ENCODE measurements around the gene MCEE. TPM values are rescaled to one million over a fixed set of nuclear protein-coding genes. Genes with fewer than 3 reads are reported as not detected.
"Not testable (repeated sequence)": the region's sequence is repeated elsewhere in the genome, so short reads cannot be mapped to it uniquely, and the experiment has no call there.

MCEE gene
- total RNA-seq, 1 donor from 2014 or later = 12.2 TPM

DNA sequence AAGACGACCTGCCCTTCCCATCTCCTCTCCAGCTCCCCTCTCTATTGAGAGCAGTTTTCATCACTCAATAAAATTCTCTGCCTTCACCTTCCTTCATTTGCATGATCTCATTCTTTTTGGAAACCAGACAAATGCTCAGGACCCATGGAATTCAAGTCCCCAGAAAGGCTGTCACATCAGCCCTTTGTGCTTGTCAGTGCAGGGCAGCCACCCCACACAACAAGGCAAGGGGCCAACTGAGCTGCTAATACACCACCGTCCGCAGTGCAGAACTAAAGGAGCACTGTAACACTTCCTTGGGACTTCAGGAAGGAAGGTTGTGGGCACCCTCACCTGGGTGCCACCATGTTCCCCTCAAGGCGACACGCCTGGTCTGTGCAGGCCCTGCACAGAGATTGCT lies 26.2 kb downstream of the MCEE start:
- intact Hi-C loops (cut with micrococcal nuclease) = no loop called here
- ATAC-seq (ENCODE audit: low read depth) (no peak), DNase-seq (no peak)
- H3K27ac Mint-ChIP-seq = no peak overlapping the region
- no peaks in the 10 kb centered on the region for H3K27me3 Mint-ChIP-seq
- no peaks in the 10 kb centered on the region for H3K4me1 Mint-ChIP-seq
- peaks cover under 1% of the 10 kb centered on the region for H3K36me3 Mint-ChIP-seq (ENCODE audit: low read depth)
- H3K9me3 Mint-ChIP-seq = peaks cover 3% of the 10 kb centered on the region
- ChIA-PET POLR2A (no interaction called here), CTCF (no interaction called here)
- no peak overlapping the region for H3K4me3 Mint-ChIP-seq
- TF ChIP-seq, protein P1, sequence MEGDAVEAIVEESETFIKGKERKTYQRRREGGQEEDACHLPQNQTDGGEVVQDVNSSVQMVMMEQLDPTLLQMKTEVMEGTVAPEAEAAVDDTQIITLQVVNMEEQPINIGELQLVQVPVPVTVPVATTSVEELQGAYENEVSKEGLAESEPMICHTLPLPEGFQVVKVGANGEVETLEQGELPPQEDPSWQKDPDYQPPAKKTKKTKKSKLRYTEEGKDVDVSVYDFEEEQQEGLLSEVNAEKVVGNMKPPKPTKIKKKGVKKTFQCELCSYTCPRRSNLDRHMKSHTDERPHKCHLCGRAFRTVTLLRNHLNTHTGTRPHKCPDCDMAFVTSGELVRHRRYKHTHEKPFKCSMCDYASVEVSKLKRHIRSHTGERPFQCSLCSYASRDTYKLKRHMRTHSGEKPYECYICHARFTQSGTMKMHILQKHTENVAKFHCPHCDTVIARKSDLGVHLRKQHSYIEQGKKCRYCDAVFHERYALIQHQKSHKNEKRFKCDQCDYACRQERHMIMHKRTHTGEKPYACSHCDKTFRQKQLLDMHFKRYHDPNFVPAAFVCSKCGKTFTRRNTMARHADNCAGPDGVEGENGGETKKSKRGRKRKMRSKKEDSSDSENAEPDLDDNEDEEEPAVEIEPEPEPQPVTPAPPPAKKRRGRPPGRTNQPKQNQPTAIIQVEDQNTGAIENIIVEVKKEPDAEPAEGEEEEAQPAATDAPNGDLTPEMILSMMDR (IDR thresholded peaks at IDR 0.05) = no peak

DNA sequence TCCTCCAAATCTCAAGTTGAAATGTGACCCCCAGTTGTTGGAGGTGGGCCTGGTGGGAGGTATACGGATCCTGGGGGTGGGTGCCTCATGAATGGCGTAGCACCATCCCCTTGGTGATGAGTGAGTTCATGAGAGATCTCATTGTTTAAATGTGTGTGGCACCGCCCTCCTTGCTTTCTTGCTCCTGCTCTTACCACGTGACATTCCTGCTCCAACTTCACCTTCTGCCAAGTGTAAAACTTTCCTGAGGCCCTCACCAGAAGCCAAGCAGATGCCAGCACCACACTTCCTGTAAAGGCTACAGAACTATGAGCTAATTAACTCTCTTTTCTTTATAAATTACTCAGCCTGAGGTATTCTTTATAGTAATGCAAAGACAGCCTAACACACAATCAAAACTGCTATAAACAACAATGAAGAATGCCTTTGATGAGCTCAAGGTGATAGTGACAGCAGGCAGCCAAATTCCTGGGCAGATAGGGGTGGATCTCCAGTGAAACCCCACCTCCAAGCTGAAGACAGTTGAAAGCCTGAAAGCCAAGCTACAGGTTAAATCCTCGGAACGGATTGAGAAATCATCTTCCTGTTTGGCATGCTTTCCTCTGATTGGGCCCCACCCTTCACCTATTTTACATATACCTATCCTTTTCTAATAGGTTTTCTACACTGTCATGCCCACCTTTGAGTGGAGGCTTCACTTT lies 26.9 kb downstream of the MCEE start:
- DNase-seq (no peak), ATAC-seq (ENCODE audit: low read depth) (no peak)
- H3K27ac Mint-ChIP-seq = no peak overlapping the region
- CTCF ChIA-PET = interaction anchor here (3.6 kb wide), 1 partner anchor 31 kb away, joined by 22 read pairs; no protein-coding TSS in a partner anchor
- H3K4me3 Mint-ChIP-seq = no peak overlapping the region
- H3K27me3 Mint-ChIP-seq = no peaks in the 10 kb centered on the region
- no peaks in the 10 kb centered on the region for H3K4me1 Mint-ChIP-seq
- intact Hi-C loops (cut with micrococcal nuclease) = no loop called here
- H3K9me3 Mint-ChIP-seq = peaks cover 3% of the 10 kb centered on the region
- no peaks in the 10 kb centered on the region for H3K36me3 Mint-ChIP-seq (ENCODE audit: low read depth)
- TF ChIP-seq, protein P1 (IDR thresholded peaks at IDR 0.05) = no peak
- POLR2A ChIA-PET = no interaction called here

DNA sequence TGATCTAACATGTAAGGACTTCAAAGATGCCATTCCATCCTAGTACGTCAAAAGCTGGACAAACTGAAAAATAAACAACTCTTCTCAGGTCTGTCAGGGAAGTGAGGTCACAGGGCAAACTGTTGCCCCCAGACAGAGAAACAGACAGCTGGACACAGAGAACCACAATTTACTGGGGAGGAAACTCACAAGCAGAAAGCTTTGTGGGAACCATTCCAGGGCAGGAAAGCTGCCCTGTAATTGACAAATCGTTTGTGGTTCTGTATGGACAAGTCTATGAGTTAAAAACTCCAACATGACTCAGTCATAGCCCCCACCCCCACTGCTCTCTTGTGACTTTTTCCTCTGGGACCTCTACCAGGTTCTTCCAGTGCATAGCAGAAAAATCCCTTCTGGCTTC lies 28.4 kb downstream of the MCEE start:
- ChIA-PET CTCF (interaction anchor here (2.2 to 3.6 kb wide), 3 partner anchors 28 to 53 kb away, joined by 5 to 22 read pairs (median 12); partner anchors contain the start of genes MCEE and MPHOSPH10), POLR2A (interaction anchor here (0.9 kb wide), 1 partner anchor 33 kb away, joined by 3 read pairs; the partner anchor contains the start of gene NAGK)
- ATAC-seq (ENCODE audit: low read depth) (no peak), DNase-seq (no peak)
- H3K27me3 Mint-ChIP-seq = no peaks in the 10 kb centered on the region
- intact Hi-C loops (cut with micrococcal nuclease) = no loop called here
- TF ChIP-seq, protein P1 (IDR thresholded peaks at IDR 0.05) = no peak
- H3K4me1 Mint-ChIP-seq = no peaks in the 10 kb centered on the region
- H3K36me3 Mint-ChIP-seq (ENCODE audit: low read depth) = no peaks in the 10 kb centered on the region
- peaks cover 3% of the 10 kb centered on the region for H3K9me3 Mint-ChIP-seq
- no peak overlapping the region for H3K4me3 Mint-ChIP-seq
- H3K27ac Mint-ChIP-seq = no peak overlapping the region

DNA sequence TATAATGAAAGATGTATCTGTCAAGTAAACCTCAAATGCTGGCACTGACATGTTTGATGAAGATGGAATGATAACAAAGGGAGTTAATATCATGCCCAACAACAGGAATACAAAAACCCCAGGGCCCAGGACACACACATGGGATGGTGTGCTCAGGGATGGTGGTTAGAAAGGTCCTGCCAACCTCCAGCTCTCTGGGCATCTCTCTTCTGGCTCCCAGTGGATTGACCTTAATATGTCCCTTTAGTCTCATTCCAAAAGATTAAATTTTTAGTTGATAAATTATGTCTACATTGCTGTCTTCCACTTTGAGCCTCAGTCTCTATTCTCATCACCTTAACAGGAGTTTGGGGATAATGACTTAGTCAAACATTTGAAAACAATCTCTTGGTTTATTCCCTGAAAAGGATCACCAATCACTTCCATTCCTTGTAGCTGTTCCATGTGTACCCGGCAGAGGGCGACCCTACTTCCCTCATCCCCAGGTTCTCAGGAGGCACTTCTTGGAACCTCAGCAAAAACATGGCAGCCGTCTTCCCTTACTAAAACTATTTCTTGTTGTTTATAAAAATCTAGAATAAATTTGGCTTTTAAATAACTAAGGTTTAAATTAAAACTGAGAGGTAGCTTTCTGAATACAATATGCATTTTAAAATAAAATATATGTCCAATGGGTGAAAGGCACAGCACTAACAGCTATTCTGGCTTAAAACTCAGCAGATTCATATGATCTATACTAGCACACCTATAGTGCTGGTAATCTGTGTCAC lies 29.6 kb downstream of the MCEE start:
- H3K4me3 Mint-ChIP-seq = no peak overlapping the region
- ATAC-seq (ENCODE audit: low read depth) (no peak), DNase-seq (no peak)
- intact Hi-C loops (cut with micrococcal nuclease) = loop anchor here (1.0 kb wide), 2 partner anchors 51 to 182 kb away; no protein-coding TSS in a partner anchor
- TF ChIP-seq, protein P1 (IDR thresholded peaks at IDR 0.05) = no peak
- no peaks in the 10 kb centered on the region for H3K36me3 Mint-ChIP-seq (ENCODE audit: low read depth)
- ChIA-PET POLR2A (interaction anchor here (1.0 kb wide), 1 partner anchor 32 kb away, joined by 10 read pairs; the partner anchor contains the start of gene NAGK), CTCF (interaction anchor here (0.9 to 3.6 kb wide), 7 partner anchors 10 to 55 kb away, joined by 3 to 22 read pairs (median 8); partner anchors contain the start of genes MCEE, MPHOSPH10 and NAGK)
- H3K27ac Mint-ChIP-seq = no peak overlapping the region
- peaks cover under 1% of the 10 kb centered on the region for H3K9me3 Mint-ChIP-seq
- H3K27me3 Mint-ChIP-seq = no peaks in the 10 kb centered on the region
- H3K4me1 Mint-ChIP-seq = no peaks in the 10 kb centered on the region

DNA sequence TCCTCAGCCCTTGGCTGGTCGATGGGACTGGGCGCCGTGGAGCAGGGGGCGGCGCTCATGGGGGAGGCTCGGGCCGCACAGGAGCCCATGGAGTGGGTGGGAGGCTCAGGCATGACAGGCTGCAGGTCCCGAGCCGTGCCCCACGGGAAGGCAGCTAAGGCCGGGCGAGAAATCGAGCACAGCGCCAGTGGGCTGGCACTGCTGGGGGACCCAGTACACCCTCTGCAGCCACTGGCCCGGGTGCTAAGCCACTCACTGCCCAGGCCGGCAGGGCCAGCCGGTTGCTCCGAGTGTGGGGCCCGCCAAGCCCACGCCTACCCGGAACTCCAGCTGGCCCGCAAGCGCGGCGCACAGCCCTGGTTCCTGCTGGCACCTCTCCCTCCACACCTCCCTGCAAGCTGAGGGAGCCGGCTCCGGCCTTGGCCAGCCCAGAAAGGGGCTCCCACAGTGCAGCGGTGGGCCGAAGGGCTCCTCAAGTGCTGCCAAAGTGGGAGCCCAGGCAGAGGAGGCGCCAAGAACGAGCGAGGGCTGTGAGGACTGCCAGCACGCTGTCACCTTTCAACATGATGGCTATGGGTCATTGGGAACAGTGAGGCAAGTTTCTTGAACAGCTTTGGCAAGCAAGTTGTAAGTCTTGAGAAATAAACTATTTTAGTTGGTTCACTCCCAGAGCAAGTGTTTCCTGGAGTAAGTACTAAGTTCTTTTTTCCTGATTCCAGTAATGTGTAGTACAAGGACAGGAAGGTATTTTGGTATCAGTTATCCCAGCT lies 37.4 kb downstream of the MCEE start:
- POLR2A ChIA-PET; H3K4me1 Mint-ChIP-seq; intact Hi-C loops (cut with micrococcal nuclease); H3K9me3 Mint-ChIP-seq; DNase-seq; CTCF ChIA-PET; ATAC-seq (ENCODE audit: low read depth); H3K36me3 Mint-ChIP-seq (ENCODE audit: low read depth); H3K4me3 Mint-ChIP-seq; H3K27ac Mint-ChIP-seq: not testable (repeated sequence)
- H3K27me3 Mint-ChIP-seq = peaks cover 23% of the 10 kb centered on the region

DNA sequence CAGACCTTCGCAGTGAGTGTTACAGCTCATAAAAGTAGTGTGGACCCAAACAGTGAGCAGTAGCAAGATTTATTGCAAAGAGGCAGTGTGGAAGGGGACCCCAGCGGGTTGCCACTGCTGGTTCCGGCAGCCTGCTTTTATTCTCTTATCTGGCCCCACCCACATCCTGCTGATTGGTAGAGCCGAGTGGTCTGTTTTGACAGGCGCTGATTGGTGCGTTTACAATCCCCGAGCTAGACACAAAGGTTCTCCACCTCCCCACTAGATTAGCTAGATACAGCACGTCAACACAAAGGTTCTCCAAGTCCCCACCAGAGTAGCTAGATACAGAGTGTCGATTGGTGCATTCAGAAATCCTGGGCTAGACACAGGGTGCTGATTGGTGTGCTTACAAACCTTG lies 38.2 kb downstream of the MCEE start:
- POLR2A ChIA-PET; CTCF ChIA-PET; H3K27ac Mint-ChIP-seq; H3K36me3 Mint-ChIP-seq (ENCODE audit: low read depth); H3K4me1 Mint-ChIP-seq; H3K4me3 Mint-ChIP-seq; intact Hi-C loops (cut with micrococcal nuclease); ATAC-seq (ENCODE audit: low read depth); DNase-seq; H3K9me3 Mint-ChIP-seq: not testable (repeated sequence)
- H3K27me3 Mint-ChIP-seq = peaks cover 31% of the 10 kb centered on the region

DNA sequence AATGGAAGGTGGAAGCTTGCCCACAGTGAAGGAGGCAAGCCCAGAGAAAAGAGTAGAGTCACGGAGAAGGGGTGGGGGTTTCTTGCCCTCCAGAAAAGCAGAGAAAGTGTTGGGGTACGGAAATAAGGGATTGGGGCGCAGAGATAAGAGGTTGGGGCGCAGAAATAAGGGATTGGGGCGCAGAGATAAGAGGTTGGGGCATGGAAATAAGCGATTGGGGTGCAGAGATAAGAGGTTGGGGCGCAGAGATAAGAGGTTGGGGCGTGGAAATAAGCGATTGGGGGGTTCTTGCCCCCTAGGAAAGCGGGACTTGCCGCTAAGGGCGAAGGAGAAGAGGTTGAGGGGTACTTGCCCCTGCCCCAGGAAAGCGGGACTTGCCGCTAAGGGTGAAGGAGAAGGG lies 40.6 kb downstream of the MCEE start:
- H3K36me3 Mint-ChIP-seq (ENCODE audit: low read depth); ATAC-seq (ENCODE audit: low read depth); H3K27ac Mint-ChIP-seq; DNase-seq; H3K4me3 Mint-ChIP-seq; CTCF ChIA-PET; H3K9me3 Mint-ChIP-seq; POLR2A ChIA-PET; intact Hi-C loops (cut with micrococcal nuclease); H3K4me1 Mint-ChIP-seq: not testable (repeated sequence)
- peaks cover 34% of the 10 kb centered on the region for H3K27me3 Mint-ChIP-seq
